Stimulated activated CD8-positive, alpha-beta memory T cell treated with anti-CD3 and anti-CD28 coated beads, Interleukin-7, amount 100 ng/mL, for 48 hours (primary cell): Measurements from ENCODE around the gene SLC13A3.
"Not testable (repeated sequence)": the region's sequence is repeated elsewhere in the genome, so short reads cannot be mapped to it uniquely, and the experiment has no call there.

Source experiments
- DNase-seq, 2 donors: peaks; one replicate each; pipeline ENCODE4 v3.0.0-alpha.2; 2020; ENCODE audit warnings: low read depth in 1 of 2; ENCODE audit errors: extremely low read depth in 1 of 2

Gene SLC13A3

DNA sequence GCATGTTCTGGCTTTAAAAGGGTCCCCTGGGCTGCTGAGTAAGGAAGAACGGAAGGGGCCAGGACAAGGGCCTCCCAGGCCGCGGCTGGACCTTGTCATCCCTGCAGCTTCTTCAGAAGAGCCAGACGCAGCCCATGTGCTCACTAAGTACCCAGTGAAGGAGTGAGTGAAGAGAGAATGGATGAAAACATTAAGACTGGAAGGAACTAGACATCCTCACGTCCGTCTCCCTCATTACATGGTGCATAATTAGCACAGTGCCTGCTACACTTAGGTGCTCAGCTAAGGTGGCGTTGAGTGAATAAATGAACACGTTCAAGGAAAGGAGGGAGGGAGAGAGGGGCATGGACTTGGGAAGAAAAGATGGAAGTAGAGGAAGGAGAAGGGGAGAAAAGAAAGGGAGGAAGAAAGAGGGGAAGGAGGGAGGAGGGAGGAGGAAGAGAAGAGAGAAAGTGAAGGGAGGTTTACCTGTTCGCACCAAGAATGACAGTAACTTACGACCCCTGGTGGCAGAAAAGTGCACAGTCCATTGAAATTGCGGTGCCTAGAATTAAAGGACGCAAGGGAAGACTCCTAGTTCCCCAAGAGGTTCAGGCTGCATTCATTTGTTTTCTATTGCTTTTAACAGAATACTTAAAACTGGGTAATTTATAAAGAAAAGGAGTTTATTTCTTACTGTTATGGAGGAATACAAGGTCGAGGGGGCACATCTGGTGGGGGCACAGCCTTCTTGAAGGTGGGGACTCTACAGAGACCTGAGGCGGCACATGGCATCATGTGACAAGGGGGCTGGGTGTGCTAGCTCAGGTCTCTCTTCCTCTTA lies 30.0 kb upstream of the SLC13A3 start:
- peak in 1 of 2 donors; percentile 32 for DNase-seq

DNA sequence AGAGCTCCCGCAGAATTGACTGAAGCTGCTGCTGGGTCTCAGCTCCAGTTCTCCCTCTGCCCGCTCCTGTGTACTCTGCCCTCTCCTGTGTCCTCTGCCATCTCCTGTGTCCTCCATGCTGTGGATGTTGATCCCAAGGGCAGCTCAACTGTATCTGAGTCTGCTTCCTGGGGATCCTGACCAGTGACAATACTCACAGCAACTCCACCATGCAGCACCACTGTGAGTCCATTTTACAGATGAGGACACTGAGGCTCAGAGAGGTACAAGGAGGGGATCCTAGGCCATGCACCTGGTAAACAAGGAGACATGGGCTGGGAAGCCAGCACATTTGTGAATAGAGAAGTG lies 29.4 kb upstream of the SLC13A3 start:
- DNase-seq = no peak

DNA sequence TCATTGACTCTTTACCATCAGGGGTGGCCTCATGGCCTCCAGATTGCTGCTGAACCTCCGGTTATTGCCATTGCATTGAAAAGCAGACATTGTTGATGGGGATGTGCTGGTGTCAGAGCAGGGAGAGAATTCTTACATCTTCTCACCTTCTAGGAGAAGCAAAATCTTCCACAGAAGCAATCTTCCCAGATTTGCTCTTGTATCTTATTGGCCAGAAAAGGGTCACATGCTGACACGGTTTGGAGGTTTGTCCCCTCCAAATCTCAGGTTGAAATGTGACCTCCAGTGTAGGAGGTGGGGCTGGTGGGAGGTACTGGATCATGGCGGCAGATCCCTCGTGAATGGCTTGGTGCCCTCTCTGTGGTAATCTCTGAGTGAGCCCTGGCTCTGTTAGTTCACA lies 27.3 kb upstream of the SLC13A3 start:
- DNase-seq = no peak

DNA sequence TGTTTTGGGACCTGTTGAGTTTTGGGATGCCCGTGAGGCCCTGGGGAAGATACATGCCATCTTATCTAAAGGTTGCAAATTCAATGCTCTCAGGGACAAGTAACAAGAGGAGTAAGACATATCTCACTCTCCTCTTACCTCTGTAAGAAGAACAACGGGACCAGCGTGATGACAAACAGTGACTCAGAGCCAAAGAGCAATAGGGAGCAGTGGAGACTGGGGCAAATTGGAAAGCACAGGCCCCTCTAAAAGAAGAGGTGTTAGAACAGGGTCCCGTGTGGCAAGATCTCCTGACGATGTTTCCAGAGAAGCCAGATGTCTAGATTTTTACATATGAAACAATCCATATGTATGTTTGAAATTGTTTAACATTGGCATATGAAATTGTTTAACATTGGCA lies 26.3 kb upstream of the SLC13A3 start:
- no peak for DNase-seq

DNA sequence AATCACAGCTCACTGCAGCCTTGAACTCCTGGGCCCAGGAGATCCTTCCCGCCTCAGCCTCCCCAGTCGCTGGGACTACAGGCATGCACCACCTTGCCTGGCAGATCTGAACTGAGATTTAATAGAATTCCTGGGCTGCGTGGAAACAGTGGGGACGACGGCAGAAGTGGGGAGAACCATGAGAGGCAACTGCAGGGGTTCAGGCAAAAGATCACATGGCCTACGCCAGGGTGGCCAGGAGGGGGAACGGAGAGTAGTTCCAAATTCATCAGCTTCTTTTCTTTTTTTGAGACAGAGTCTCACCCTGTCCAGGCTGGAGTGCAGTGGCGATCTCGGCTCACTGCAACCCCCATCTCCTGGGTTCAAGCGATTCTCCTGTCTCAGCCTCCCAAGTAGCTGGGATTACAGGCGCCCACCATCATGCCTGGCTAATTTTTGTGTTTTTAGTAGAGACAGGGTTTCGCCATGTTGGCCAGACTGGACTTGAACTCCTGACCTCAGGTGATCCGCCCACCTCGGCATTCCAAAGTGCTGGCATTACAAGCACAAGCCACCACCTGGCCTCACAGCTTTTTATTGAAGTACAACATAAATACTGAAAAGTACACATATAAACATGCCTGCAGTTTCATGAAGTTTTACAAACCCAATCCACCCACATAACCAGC lies 25.5 kb upstream of the SLC13A3 start:
- DNase-seq = not testable (repeated sequence)

DNA sequence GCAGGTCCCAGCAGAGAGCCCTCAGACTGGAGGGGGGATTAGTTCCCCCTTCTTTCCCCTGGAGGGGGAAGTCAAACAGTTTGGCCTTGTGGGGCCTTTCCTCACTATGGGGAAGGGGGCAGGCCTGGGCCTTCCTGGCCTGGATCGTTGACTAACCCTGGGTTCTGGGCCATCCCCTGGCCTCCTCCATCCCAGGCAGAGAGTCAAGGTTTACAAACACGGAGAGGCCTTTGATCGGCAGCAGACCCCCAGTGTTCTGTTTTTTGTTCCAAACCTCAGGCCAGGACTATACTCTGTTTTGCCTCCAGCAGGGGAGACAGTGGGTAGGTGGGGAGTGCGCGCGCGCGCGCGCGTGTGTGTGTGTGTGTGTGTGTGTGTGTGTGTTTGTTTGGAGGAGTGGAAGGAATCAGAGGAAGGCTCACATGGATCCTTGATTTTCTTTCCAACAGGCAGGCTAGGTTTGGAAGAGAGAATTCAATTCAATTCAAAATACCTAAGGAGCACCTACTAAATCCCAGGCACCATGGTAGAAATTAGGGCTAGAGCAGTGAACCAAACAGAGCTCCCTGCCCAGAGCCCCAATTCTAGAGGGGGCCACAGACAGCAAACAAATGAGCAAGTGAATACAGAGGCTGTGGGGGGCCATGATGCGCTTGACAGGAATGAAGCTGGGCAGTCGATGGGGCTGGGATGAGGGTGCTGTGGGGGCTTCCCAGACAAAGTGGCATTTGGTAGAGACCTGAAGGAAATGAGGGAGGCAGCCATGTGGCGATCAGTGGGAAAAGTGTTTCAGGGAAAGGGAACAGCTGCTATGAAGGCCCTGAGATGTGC lies 23.2 kb upstream of the SLC13A3 start:
- no peak for DNase-seq

DNA sequence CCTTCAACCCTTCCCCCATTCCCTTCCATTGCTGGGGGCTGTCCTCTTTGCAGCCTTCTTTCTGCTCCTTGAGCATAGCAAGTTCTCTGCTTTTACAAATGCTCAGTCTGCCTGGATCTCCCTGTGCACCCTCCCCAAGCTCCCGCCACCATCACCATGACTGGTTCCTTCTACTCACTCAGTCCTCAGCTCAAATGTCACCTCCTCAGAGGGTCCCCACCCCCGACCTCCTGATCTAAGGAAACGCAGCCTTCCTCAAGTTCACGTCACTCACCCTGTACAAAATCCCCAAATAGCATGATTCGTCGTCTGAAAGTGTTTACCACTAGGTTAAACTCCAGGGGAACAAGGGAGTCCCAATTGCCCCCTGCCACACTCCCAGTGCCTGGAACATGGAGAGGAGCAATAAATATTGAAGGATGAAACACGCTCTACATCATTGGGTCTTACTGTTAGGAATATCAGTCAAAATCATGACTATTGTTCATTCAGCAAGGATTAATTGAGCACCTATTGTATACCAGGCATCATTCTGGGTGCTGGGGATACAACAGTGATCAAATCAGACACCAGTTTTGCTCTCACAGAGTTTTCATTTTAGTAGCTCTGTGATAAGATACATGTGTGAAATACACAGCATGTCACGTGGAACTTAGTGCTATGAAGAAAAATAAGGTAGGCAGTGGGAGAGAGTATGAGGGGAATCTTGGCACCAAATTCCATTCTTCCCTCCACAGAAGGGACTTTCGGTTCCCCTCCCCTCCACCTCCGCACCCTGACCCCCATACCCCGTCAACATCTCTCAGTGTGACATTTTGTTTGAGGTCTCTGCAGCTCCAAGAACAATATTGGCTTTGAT lies 22.4 kb upstream of the SLC13A3 start:
- DNase-seq = no peak

DNA sequence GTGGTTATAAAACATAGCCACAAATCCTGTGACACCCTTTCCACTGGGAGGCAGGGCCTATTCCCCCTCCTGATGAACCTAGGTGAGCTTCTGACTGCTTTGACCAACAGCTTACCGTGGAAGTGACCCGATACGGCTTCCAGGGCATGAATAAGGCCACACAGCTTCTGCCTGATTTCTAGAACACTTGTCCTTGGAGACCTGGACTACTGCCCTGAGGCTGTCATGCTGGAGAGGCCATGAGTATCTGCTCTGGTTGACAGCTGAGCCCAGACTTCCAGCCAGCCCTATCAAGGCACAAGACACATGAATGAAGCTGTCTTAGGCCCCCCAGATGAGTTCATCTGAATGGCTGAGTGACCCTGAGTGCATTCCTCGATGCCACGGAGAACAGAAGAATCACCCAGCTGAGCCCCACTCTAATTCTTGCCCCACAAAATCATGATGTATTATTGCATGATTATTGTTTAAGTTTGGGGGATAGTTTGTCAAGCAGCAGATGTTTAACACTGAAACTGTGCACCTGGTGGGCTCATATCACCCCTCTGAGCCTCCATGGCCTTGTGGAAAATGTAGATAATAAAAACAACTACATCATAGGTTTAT lies 21.4 kb upstream of the SLC13A3 start:
- DNase-seq = no peak

DNA sequence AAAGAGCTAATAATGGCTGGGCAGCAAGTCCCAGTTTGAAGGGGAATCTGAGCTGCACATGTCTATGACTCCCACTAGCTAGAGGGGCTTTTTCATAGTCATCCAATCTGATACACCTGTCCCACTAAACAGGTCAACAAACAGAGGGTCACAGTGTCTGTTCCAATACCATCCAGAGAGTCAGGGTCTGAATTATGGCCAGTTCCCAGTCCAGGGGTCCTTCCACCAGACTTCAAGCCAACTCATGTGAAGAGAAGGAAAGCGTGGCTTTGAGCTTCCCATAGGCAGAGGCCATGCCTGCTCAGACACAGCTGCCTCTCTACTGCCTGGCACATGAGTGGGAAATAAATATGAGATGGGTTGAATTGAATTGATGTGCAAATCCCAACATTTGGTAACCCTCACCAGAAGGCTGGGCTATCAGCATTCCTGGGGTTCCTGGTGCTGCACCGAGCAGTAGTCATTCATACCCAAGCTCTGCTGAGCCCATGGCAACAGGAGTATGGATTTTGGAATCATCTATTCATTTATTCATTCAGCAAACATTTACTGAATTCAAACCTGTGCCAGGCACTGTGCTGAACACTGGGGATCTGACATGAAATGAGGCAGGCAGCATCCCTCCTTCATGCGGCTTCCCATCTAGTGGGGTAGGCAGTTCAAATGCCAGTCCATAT lies 20.7 kb upstream of the SLC13A3 start:
- no peak for DNase-seq

DNA sequence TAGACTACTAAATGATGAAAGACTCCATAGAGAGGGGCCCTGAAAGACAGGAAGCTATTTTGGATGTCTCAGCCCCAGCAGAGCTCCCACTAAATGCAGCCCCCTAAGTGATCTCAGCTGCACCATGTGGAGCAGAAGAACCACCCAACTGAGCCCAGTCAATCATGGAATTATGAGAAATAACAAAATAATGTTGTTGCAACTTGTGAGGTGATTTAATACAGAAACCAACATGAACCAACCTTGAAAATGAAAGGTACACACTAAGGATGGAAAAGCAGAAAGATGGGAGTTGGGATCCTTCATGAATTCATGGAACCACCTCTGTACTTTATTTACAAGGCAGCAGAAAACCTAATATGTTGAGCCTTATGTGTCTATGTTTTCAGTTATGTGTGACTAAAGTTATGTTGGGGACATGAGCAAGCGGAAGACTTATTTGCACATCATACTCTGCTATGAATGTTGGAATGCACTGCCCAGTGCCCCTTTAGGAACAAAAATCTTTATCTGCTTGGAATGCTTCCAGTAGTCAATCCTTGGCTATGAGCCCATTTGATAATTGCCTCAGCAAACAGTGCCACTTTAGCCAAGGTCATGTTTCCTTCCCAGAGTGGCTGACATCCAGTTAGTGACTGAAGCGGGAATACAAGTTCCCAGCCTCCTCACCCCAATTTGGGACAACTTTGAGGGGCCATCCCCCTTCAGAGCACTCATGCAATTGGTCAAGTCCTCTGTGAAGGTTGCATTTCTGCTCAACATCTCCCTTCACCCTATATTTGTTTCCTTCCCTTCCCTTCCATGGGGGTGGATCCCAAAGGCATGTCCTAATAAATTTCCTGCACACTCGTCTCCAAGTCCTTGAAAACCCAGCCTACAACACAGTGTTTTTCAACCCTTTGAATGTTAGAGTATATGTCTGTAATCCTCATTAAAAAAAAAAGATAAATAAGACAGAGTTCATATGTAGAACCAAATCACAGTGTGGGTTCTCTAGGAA lies 19.6 kb upstream of the SLC13A3 start:
- no peak for DNase-seq

DNA sequence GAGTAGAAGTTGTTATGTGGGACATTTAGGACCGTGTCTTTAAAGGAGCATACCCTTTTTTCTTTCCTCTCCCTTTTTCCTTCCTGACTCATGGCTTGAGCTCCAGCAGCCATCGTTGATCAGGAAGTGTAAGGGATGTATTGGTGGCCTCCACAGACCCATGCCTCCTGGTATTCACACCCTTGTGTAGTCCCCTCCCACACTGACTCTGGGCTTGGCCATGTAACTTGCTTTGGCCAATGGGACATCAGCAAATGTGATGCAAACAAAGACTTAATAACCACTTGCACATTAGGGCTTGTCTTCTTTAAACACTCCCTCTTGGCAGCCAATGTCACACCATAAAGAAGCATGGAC lies 18.9 kb upstream of the SLC13A3 start:
- DNase-seq = no peak

DNA sequence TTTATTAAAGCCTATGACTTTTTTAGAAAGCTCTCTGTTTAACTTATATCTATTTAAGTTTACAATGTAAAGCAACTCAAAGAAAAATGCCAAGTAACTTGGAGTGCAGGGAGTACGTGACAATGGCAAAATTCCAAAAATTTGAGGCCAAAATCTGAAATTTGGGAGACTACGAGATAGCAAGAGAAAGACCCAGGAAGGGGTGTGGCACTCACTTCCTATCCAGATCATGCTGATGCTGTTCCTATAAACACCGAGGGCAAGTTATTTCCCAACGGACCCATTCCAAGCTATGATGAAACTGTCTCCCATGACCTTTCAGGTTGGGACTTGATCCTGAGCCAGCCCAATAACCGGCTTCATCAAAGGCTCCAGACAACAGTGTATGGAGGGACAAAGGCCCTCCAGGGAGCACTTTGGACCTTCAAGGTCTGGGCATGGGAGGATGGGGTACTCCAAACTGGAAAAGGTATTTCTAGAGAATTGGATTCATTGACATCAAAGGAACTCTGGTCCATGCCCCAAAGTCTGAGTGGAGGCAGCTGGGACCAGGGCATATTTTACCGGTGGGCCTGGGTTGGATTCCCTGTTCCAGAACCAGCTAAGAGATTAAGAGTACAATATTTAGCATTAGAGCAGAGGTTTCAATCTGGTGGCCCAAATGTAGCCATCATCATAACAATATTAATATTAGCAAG lies 15.7 kb upstream of the SLC13A3 start:
- DNase-seq = no peak

DNA sequence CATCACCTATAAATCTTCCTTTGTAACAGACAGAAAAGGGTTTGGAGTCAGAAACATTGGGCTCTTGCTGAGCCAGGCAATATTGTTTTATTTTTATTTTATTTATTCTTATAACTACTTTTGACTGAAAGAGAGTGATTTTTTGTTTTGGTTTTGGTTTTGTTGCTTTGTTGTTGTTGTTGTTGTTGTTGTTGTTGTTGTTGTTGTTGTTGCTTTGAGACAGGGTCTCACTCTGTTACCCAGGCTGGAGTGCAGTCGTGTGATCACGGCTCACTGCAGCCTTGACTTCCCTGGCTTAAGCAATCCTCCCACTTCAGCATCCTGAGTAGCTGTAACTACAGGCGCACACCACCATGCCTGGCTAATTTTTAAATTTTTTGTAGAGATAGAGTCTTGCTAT lies 15.0 kb upstream of the SLC13A3 start:
- no peak for DNase-seq

DNA sequence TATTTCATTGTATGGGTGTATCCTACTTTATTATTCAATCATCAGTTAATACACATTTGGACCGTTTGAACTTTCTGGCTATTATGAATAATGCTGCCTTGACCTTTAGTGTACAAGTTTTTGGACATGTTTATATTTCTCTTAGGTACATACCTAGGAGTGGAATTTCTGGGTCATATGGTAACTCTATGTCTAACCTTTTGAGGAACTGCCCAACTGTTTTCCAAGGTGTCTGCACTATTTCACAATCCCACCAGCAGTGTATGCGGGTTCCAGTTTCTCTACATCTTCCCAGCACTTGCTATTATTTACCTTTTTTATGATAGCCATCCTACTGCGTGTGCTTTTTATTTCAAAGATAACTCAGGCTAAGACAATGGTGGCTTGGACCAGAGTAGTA lies 14.3 kb upstream of the SLC13A3 start:
- DNase-seq = no peak

DNA sequence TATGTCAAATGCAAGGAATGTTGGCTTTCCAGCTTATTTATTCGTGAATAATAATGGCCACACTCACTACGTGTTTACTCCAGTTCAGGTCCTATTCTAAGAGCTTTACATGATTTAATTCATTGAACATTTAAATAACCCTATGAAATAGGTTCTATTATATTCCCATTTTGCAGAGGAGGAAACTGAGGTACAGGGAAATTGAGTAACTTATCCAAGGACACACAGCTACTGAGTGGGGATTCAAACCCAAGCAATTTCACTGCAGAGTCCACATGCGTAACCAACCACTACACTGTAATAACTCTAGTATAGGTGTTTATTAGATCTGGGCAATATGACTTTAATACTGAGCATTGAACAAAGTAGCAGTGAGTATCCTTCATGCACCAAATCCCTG lies 12.3 kb upstream of the SLC13A3 start:
- DNase-seq = no peak

DNA sequence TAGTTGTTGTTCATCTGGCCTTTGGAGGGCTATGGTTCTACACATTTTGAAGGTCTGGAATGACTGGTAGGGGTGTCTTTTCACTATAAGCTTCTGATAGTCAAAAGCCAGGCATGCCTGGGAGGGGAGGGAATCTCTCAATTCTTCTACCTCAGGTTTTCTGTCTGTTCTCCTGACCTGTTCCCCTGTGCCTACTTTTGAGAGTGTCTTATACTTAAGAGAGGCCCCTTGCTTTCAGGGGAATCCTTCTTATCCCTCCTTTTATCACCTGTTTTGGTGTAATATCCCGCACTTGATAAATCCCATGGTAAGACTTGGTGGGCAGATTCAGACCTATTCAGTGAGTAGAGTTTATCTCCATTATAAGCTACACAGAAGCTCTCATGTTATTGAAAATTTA lies 10.4 kb upstream of the SLC13A3 start:
- DNase-seq = no peak

DNA sequence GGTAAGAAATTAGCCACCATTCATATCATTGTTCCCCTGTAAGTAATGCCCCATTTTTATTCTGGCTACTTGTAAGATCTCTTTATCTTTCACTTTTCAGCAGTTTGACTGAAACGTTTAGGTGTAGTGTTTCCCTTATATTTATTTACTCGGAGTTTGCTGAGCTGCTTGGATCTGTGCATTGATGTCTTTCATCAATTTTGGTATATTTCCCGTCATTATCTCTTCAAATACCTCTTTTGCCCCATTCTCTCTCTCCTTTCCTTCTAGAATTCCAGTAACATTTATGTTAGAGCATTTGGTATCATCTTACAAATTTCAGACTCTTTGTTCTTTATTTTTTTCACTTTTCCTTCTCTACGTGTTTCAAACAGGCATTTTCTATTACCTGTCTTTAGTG lies 9.2 kb upstream of the SLC13A3 start:
- no peak for DNase-seq

DNA sequence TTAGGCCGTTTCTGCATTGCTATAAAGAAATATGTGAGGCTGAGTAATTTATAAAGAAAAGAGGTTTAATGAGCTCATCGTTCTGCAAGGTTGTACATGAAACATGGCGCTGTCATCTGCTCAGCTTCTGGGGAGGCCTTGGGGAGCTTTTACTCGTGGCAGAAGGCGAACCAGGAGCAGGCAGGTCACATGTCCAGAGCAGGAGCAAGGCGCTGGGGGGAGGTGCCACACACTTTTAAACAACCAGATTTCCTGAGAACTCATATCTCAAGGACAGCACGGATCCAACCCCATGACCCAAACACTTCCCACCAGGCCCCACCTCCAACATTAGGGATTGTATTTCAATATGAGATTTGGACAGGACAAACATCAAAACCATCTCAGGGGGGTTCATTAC lies 6.4 kb upstream of the SLC13A3 start:
- DNase-seq = no peak
